Measurements from ENCODE around the gene DEPDC5.

Gene DEPDC5

DNA sequence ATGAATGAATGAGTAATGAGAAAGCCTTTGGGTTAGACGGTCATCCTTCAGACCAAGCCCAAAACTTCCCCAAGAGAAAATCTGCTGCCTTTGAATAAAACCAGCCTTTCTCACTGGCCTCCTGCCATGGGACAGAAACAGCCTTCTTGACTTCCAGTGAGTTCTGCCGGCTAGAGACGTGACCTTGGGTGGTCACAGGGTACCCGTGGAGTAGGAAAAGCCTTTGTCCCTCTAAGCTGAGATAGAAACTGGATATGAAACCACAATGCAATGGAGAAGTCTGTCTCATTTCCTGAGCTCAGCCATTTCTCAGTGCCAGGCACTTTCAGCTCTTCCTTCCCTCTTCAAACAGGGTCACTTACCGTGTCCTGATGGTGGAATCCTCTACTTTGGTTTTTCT is 169.3 kb downstream of the DEPDC5 start:
- in situ Hi-C loops (cut with MboI; ENCODE audit: low sequenced_read_pairs, unreplicated experiment), result no loop called here
- TF ChIP-seq, protein P1, sequence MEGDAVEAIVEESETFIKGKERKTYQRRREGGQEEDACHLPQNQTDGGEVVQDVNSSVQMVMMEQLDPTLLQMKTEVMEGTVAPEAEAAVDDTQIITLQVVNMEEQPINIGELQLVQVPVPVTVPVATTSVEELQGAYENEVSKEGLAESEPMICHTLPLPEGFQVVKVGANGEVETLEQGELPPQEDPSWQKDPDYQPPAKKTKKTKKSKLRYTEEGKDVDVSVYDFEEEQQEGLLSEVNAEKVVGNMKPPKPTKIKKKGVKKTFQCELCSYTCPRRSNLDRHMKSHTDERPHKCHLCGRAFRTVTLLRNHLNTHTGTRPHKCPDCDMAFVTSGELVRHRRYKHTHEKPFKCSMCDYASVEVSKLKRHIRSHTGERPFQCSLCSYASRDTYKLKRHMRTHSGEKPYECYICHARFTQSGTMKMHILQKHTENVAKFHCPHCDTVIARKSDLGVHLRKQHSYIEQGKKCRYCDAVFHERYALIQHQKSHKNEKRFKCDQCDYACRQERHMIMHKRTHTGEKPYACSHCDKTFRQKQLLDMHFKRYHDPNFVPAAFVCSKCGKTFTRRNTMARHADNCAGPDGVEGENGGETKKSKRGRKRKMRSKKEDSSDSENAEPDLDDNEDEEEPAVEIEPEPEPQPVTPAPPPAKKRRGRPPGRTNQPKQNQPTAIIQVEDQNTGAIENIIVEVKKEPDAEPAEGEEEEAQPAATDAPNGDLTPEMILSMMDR (IDR thresholded peaks at IDR 0.05; ENCODE audit: borderline replicate concordance, control extremely low read depth, extremely low read depth, insufficient read depth, missing control alignments), result no peak
- DNase-seq (ENCODE audit: low spot score), result no peak

DNA sequence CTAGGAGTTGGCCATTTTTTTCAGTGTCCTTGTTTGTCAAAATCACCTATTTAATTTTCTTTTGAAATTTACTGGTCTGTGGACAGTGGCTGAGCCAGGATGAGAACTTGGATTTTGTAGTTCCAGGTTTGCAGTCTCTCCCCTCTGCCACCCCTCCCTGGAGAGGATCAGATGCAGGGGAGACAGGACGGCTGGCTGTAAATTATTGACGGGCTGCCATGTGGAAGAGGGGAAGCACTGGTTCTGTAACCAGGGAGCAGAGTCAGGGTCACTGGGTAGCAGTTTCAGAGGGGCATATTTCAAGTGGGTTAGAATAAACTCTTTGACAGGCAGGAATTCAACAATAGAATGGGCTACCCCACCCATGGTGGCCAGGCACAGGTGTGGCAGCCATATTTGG is 169.9 kb downstream of the DEPDC5 start:
- in situ Hi-C loops (cut with MboI; ENCODE audit: low sequenced_read_pairs, unreplicated experiment), result no loop called here
- TF ChIP-seq, protein P1 (IDR thresholded peaks at IDR 0.05; ENCODE audit: borderline replicate concordance, control extremely low read depth, extremely low read depth, insufficient read depth, missing control alignments), result no peak
- no peak for DNase-seq (ENCODE audit: low spot score)

DNA sequence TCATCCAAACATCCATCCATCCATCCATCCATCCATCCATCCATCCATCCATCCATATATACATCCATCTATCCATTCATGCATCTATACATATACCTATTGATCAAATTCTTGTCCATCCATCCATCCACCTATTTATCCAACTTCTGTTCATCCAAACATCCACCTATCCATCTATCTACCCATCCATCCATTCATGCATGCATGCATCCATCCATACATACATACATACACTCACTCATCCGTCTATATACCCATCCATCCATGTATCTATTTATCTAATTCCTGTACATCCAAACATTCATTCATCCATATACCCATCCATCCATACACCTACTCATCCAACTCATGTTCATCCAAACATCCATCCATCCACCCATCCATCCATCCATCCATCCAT is 171.2 kb downstream of the DEPDC5 start:
- no peak for DNase-seq (ENCODE audit: low spot score)
- TF ChIP-seq, protein P1 (IDR thresholded peaks at IDR 0.05; ENCODE audit: borderline replicate concordance, control extremely low read depth, extremely low read depth, insufficient read depth, missing control alignments), result no peak
- in situ Hi-C loops (cut with MboI; ENCODE audit: low sequenced_read_pairs, unreplicated experiment), result no loop called here

DNA sequence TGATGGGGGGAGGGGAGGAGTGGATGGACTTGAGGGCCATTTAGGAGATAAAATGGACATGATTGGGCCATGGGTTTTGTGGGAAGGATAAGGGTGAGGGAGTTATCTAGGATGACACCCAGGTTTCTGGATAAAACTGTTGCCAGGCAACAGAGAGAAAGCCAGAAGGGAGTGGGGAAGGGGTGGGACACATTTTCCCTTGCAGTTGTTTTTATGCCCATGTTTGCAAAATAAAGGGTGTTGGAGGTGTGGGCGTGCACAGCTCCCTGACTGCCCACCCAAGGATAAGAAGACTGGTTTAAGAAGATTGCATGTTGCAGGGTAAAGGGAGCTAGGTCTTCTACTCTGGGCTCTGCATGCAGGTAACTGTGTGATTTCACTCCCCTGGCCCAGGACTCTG is 172.2 kb downstream of the DEPDC5 start:
- DNase-seq (ENCODE audit: low spot score), result no peak
- in situ Hi-C loops (cut with MboI; ENCODE audit: low sequenced_read_pairs, unreplicated experiment), result no loop called here
- TF ChIP-seq, protein P1 (IDR thresholded peaks at IDR 0.05; ENCODE audit: borderline replicate concordance, control extremely low read depth, extremely low read depth, insufficient read depth, missing control alignments), result no peak

DNA sequence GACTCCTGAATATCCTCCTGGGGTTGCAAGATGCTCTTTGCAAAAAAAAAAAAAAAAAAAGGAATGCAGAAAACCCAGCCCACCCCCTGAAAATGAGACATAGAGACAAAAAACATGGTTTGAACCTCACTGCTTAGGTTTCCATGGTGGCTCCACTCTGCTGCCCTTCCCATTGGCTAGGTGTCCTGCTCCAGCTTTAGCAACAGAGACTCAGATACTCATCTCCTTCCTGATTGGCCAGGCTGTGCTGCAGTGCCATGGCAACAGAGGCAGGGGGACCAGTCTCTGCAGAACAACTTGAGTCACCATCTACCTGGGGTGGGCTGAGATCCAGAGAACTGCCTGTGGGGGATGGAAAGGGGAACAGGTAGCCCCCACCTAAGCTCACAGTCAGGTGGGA is 173.2 kb downstream of the DEPDC5 start:
- in situ Hi-C loops (cut with MboI; ENCODE audit: low sequenced_read_pairs, unreplicated experiment), result no loop called here
- TF ChIP-seq, protein P1 (IDR thresholded peaks at IDR 0.05; ENCODE audit: borderline replicate concordance, control extremely low read depth, extremely low read depth, insufficient read depth, missing control alignments), result no peak
- DNase-seq (ENCODE audit: low spot score), result peak; percentile 45

DNA sequence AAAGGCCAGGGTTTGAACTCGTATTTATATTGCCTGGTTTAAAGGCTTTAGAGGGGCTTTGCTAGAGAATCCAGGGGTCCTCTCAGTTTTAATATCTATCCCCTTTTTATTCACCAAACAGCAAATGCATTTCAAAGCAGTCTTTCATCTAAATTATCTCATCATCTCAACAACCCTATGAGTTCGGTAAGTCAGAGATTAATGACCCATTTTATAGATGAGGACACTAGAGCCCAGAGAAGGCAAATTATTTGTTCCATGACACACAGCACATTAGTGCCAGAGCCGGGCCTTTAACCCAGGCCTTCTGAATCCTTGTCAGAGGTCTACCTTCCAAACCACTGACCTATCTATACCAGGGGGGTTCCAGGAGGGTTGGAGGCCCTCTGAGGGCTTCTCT is 173.7 kb downstream of the DEPDC5 start:
- TF ChIP-seq, protein P1 (IDR thresholded peaks at IDR 0.05; ENCODE audit: borderline replicate concordance, control extremely low read depth, extremely low read depth, insufficient read depth, missing control alignments), result no peak
- in situ Hi-C loops (cut with MboI; ENCODE audit: low sequenced_read_pairs, unreplicated experiment), result no loop called here
- DNase-seq (ENCODE audit: low spot score), result no peak

Measured in GM13976 (cell line).